HL-60 (cell line): ENCODE data around the gene NONO.

Experiments used
- DNase-seq, 2 experiments: peaks; one replicate each; pipeline ENCODE4 v3.0.0-alpha.2; 2010 to 2020; ENCODE audit warnings: low read depth in 1 of 2, low spot score in 1 of 2
- H3K27ac ChIP-seq: fragments of 250-450 bp; sonication (Bioruptor Pico); replicated peaks from 2 replicates; pipeline ENCODE4 v1.5.1; 2020; ENCODE audit warnings: mild to moderate bottlenecking, moderate library complexity
- H3K27me3 ChIP-seq: fragments of 250-450 bp; sonication (Bioruptor Pico); 2 replicates; pipeline ENCODE4 v1.5.1; 2021; ENCODE audit warnings: mild to moderate bottlenecking, moderate library complexity; ENCODE audit not compliant: insufficient read depth, poor library complexity, severe bottlenecking
- H3K4me3 ChIP-seq: replicated peaks from 2 replicates; pipeline ENCODE4 v1.5.1; 2011; ENCODE audit warnings: mild to moderate bottlenecking, control low read depth, low read length; ENCODE audit not compliant: insufficient read depth
- GABPA ChIP-seq: IDR thresholded peaks from 2 replicates; pipeline ENCODE4 v1.6.1; 2012; ENCODE audit warnings: low read depth
- POLR2AphosphoS5 ChIP-seq: IDR thresholded peaks from 2 replicates; pipeline ENCODE4 v1.6.1; 2012; ENCODE audit warnings: low read depth
- SPI1 ChIP-seq: IDR thresholded peaks from 2 replicates; pipeline ENCODE4 v1.6.1; 2012; ENCODE audit warnings: low read depth, mild to moderate bottlenecking, borderline replicate concordance
- TF ChIP-seq, protein P1 (sequence below): IDR thresholded peaks from one replicate; pipeline ENCODE4 v1.5.1; 2011; ENCODE audit warnings: low read length, control low read depth, inconsistent platforms; ENCODE audit not compliant: insufficient read depth
- TF ChIP-seq, protein P2 (sequence below): IDR thresholded peaks from 2 replicates; pipeline ENCODE4 v1.6.1; 2012; ENCODE audit warnings: low read depth; ENCODE audit not compliant: insufficient replicate concordance

NONO gene

DNA sequence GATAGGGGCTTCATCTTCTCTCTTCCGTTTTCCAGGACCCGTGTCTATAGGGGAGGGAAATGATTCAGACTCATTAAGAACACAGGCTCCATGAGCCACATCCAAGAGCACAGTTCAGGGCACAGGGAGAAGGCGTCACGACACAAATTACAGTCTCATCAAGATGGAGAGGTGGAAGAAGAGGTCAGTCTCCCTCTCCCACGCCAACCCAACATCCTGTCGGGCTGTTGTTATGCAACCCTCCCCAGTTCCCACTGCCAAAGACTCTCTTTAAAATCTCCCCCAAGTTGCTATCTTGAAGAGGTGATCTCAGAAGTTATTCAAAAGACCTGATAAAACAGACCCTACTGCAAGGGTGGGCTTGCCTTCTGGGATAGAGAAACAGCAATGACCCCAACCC, 42.1 kb upstream of the NONO start:
- DNase-seq, result no peak
- Histone ChIP-seq H3K27me3 (no peaks in the 10 kb centered on the region), H3K27ac (no peak overlapping the region), H3K4me3 (no peak overlapping the region)
- TF ChIP-seq, protein P1, sequence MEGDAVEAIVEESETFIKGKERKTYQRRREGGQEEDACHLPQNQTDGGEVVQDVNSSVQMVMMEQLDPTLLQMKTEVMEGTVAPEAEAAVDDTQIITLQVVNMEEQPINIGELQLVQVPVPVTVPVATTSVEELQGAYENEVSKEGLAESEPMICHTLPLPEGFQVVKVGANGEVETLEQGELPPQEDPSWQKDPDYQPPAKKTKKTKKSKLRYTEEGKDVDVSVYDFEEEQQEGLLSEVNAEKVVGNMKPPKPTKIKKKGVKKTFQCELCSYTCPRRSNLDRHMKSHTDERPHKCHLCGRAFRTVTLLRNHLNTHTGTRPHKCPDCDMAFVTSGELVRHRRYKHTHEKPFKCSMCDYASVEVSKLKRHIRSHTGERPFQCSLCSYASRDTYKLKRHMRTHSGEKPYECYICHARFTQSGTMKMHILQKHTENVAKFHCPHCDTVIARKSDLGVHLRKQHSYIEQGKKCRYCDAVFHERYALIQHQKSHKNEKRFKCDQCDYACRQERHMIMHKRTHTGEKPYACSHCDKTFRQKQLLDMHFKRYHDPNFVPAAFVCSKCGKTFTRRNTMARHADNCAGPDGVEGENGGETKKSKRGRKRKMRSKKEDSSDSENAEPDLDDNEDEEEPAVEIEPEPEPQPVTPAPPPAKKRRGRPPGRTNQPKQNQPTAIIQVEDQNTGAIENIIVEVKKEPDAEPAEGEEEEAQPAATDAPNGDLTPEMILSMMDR, result no peak
- TF ChIP-seq SPI1, result no peak
- TF ChIP-seq, protein P2, sequence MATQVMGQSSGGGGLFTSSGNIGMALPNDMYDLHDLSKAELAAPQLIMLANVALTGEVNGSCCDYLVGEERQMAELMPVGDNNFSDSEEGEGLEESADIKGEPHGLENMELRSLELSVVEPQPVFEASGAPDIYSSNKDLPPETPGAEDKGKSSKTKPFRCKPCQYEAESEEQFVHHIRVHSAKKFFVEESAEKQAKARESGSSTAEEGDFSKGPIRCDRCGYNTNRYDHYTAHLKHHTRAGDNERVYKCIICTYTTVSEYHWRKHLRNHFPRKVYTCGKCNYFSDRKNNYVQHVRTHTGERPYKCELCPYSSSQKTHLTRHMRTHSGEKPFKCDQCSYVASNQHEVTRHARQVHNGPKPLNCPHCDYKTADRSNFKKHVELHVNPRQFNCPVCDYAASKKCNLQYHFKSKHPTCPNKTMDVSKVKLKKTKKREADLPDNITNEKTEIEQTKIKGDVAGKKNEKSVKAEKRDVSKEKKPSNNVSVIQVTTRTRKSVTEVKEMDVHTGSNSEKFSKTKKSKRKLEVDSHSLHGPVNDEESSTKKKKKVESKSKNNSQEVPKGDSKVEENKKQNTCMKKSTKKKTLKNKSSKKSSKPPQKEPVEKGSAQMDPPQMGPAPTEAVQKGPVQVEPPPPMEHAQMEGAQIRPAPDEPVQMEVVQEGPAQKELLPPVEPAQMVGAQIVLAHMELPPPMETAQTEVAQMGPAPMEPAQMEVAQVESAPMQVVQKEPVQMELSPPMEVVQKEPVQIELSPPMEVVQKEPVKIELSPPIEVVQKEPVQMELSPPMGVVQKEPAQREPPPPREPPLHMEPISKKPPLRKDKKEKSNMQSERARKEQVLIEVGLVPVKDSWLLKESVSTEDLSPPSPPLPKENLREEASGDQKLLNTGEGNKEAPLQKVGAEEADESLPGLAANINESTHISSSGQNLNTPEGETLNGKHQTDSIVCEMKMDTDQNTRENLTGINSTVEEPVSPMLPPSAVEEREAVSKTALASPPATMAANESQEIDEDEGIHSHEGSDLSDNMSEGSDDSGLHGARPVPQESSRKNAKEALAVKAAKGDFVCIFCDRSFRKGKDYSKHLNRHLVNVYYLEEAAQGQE, result no peak
- no peak for TF ChIP-seq GABPA
- no peak for TF ChIP-seq POLR2AphosphoS5

DNA sequence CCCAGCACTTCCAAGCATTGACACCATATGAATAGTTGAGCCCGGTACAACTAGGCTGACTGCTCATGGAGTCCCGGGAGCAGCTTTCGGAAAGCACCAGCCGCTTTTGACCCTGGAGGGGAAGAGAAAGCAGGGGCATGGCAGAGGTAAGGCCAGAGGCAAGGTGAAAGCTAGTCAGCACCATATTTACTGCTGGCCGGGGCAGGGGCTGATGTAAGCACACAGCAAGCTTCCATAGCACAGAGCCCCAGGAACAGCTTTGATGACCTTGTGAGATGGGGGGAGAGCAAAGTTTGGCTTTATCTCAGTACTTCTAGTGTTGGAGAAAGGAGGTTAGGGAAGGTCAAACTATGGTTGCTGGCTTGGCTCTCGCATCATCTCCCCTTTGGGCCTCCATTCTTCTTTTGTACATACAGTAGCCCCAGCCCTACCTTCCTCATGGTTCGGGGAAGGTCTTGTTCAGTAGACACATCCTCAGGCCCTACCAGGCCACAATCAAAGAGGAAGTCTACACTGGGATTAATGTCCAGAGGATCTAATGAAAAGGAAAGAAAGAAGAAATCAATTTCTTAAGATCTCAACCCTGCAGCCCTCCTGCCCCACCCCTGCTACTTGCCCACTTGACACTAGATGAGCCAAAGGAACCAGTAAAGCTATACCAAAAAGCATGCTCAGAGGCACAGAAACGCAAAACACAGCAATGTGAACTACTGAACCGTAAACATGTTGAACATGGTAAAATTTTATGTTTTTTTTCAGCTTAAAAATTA, 38.9 kb upstream of the NONO start:
- DNase-seq, result no peak
- H3K27me3 ChIP-seq, result no peaks in the 10 kb centered on the region
- no peak overlapping the region for H3K27ac ChIP-seq
- H3K4me3 ChIP-seq, result no peak overlapping the region
- TF ChIP-seq, protein P2, result no peak
- TF ChIP-seq, protein P1, result no peak
- TF ChIP-seq SPI1 (no peak), GABPA (no peak), POLR2AphosphoS5 (no peak)

DNA sequence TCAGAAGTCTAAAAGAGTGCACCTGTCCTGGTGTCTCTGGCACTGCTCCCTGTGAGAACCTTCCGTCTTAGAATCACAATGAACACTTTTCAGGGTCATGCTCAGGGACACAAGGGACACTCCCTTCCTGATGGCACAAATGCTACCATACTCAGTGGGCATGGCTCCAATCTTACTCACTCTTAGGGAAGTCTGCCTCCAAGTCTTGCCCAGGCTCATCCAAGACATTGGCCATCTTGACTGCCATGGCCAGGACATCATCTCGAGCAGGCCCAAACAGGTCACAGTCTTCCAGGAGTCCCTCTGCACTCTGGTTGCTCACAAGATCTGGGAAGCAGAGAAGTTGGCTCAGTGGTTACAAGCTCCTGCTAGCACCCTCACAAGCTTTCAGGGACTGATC, 38.3 kb upstream of the NONO start:
- no peak for TF ChIP-seq POLR2AphosphoS5
- TF ChIP-seq, protein P1, result no peak
- TF ChIP-seq SPI1, result no peak
- Histone ChIP-seq H3K27ac (no peak overlapping the region), H3K4me3 (no peak overlapping the region), H3K27me3 (no peaks in the 10 kb centered on the region)
- DNase-seq, result no peak

DNA sequence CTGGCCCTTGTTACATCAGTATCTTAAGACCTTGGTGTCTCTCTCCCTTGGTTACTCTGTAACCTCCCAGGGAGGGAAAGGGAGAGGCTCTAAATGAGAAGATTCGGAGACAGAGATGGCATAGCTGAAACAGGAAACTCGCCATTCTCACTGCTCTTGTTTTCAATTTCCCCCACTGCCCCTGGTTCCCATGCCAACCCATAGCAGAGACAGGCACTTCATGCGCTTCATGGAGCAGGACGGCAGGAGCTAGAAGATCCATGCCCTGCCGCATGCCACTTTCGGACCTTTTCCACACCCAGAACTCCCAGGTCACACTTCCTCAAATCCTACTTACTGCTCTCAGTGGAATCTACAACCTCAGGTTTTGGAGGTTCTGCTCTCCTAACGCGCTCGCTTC, 32.6 kb upstream of the NONO start:
- H3K27ac ChIP-seq, result no peak overlapping the region
- DNase-seq, result no peak
- TF ChIP-seq SPI1 (no peak), GABPA (no peak), POLR2AphosphoS5 (no peak)
- TF ChIP-seq, protein P2, result no peak
- TF ChIP-seq, protein P1, result no peak

More for the DNA sequence above, 32.6 kb upstream of the NONO start:
- Histone ChIP-seq H3K4me3 (no peak overlapping the region), H3K27me3 (no peaks in the 10 kb centered on the region)
